H9 (cell line): ENCODE data around the gene FAM72D. TPM values are rescaled to one million over a fixed set of nuclear protein-coding genes. Genes with fewer than 3 reads are reported as not detected.
"Not testable (repeated sequence)": the region's sequence is repeated elsewhere in the genome, so short reads cannot be mapped to it uniquely, and the experiment has no call there.

Experiments used
- DNase-seq: peaks from one replicate; pipeline ENCODE4 v3.0.0-alpha.2; 2017
- H2AFZ ChIP-seq: one replicate; pipeline ENCODE4 v1.6.1; 2013; ENCODE audit warnings: mild to moderate bottlenecking, low read length, control low read depth, moderate library complexity
- H2AK5ac ChIP-seq: 2 replicates; pipeline ENCODE4 v1.6.1; 2013; ENCODE audit warnings: low read length, control low read depth, mixed read lengths; ENCODE audit not compliant: insufficient read length
- H2BK120ac ChIP-seq: one replicate; pipeline ENCODE4 v1.6.1; 2013; ENCODE audit warnings: low read depth, mild to moderate bottlenecking, low read length, control low read depth, inconsistent platforms; ENCODE audit not compliant: poor library complexity, severe bottlenecking
- H2BK12ac ChIP-seq: 2 replicates; pipeline ENCODE4 v1.6.1; 2013; ENCODE audit warnings: low read length, control low read depth, mixed read lengths, low read depth; ENCODE audit not compliant: insufficient read length
- H2BK15ac ChIP-seq: 2 replicates; pipeline ENCODE4 v1.6.1; 2013; ENCODE audit warnings: low read depth, low read length, control low read depth
- H2BK20ac ChIP-seq: one replicate; pipeline ENCODE4 v1.6.1; 2013; ENCODE audit warnings: low read depth, mild to moderate bottlenecking, low read length, control low read depth, inconsistent platforms; ENCODE audit not compliant: poor library complexity, severe bottlenecking
- H2BK5ac ChIP-seq: 2 replicates; pipeline ENCODE4 v1.6.1; 2013; ENCODE audit warnings: low read length, control low read depth, mixed read lengths; ENCODE audit not compliant: insufficient read length
- H3K14ac ChIP-seq: 2 replicates; pipeline ENCODE4 v1.6.1; 2013; ENCODE audit warnings: low read length, control low read depth; ENCODE audit not compliant: insufficient read depth
- H3K18ac ChIP-seq: 2 replicates; pipeline ENCODE4 v1.6.1; 2013; ENCODE audit warnings: low read depth, mild to moderate bottlenecking, mixed read lengths, low read length, control low read depth; ENCODE audit not compliant: insufficient read length
- H3K23ac ChIP-seq: 2 replicates; pipeline ENCODE4 v1.6.1; 2013; ENCODE audit warnings: low read length, control low read depth, mixed read lengths, low read depth; ENCODE audit not compliant: insufficient read length
- H3K23me2 ChIP-seq: 2 replicates; pipeline ENCODE4 v1.6.1; 2013; ENCODE audit warnings: low read depth, mild to moderate bottlenecking, mixed read lengths, low read length, control low read depth; ENCODE audit not compliant: insufficient read length, poor library complexity, severe bottlenecking
- H3K27ac ChIP-seq: 2 replicates; pipeline ENCODE4 v1.5.1; 2013; ENCODE audit warnings: low read length, control low read depth, mixed read lengths, low read depth; ENCODE audit not compliant: insufficient read length
- H3K27me3 ChIP-seq: 2 replicates; pipeline ENCODE4 v1.6.1; 2013; ENCODE audit warnings: low read length, control low read depth, inconsistent platforms; ENCODE audit not compliant: insufficient read depth
- H3K4ac ChIP-seq: 2 replicates; pipeline ENCODE4 v1.6.1; 2013; ENCODE audit warnings: low read depth, mild to moderate bottlenecking, control low read depth, inconsistent platforms, low read length, moderate library complexity
- H3K4me1 ChIP-seq: 2 replicates; pipeline ENCODE4 v1.6.1; 2013; ENCODE audit warnings: low read length, control low read depth, inconsistent platforms; ENCODE audit not compliant: insufficient read depth
- H3K4me2 ChIP-seq: 2 replicates; pipeline ENCODE4 v1.6.1; 2013; ENCODE audit warnings: low read length, control low read depth, mixed read lengths; ENCODE audit not compliant: insufficient read length, insufficient read depth
- H3K56ac ChIP-seq: 2 replicates; pipeline ENCODE4 v1.6.1; 2013; ENCODE audit warnings: low read depth, mild to moderate bottlenecking, mixed read lengths, low read length, control low read depth; ENCODE audit not compliant: insufficient read length
- H3K79me1 ChIP-seq: 2 replicates; pipeline ENCODE4 v1.6.1; 2013; ENCODE audit warnings: low read depth, mild to moderate bottlenecking, moderate library complexity, low read length, control low read depth, inconsistent platforms; ENCODE audit not compliant: insufficient read depth, poor library complexity, severe bottlenecking
- H3K79me2 ChIP-seq: 2 replicates; pipeline ENCODE4 v1.6.1; 2013; ENCODE audit warnings: low read length, control low read depth, inconsistent platforms; ENCODE audit not compliant: insufficient read depth
- H3K9ac ChIP-seq: 2 replicates; pipeline ENCODE4 v1.6.1; 2013; ENCODE audit warnings: low read length, control low read depth, mixed read lengths; ENCODE audit not compliant: insufficient read length; ENCODE audit errors: extremely low read depth
- H3K9me3 ChIP-seq: one replicate; pipeline ENCODE4 v1.6.1; 2013; ENCODE audit warnings: low read depth, low read length, inconsistent platforms; ENCODE audit not compliant: control insufficient read depth
- H3T11ph ChIP-seq: one replicate; pipeline ENCODE4 v1.6.1; 2013; ENCODE audit warnings: mild to moderate bottlenecking, low read length, control low read depth, inconsistent platforms
- H4K20me1 ChIP-seq: one replicate; pipeline ENCODE4 v1.6.1; 2013; ENCODE audit not compliant: control insufficient read depth, insufficient read length, insufficient read depth
- H4K5ac ChIP-seq: 2 replicates; pipeline ENCODE4 v1.6.1; 2013; ENCODE audit warnings: low read depth, mild to moderate bottlenecking, mixed read lengths, low read length, control low read depth; ENCODE audit not compliant: insufficient read length
- H4K8ac ChIP-seq: replicated peaks from 2 replicates; pipeline ENCODE4 v1.6.1; 2013; ENCODE audit warnings: low read length, control low read depth, mixed read lengths, low read depth; ENCODE audit not compliant: insufficient read length
- H4K91ac ChIP-seq: 2 replicates; pipeline ENCODE4 v1.6.1; 2013; ENCODE audit warnings: low read depth, mild to moderate bottlenecking, moderate library complexity, mixed read lengths, low read length, control low read depth; ENCODE audit not compliant: insufficient read length
- H3K27ac Mint-ChIP-seq, 3 experiments: 2 replicates in 2 of 3; 3 replicates in 1 of 3; pipeline ENCODE4 v1.8.0; 2020 to 2021; ENCODE audit warnings: mixed read lengths in 3 of 3, mild to moderate bottlenecking in 1 of 3, moderate library complexity in 1 of 3
- H3K27me3 Mint-ChIP-seq: 2 replicates; pipeline ENCODE4 v1.8.0; 2021; ENCODE audit warnings: low read depth, mild to moderate bottlenecking, moderate library complexity, mixed read lengths
- H3K36me3 Mint-ChIP-seq, 3 experiments: 2 replicates in 2 of 3; 3 replicates in 1 of 3; pipeline ENCODE4 v1.8.0; 2020 to 2021; ENCODE audit warnings: low read depth in 3 of 3, mixed read lengths in 3 of 3; ENCODE audit not compliant: insufficient read depth in 1 of 3
- H3K4me1 Mint-ChIP-seq, 2 experiments: 2 replicates each; pipeline ENCODE4 v1.8.0; 2020; ENCODE audit warnings: mixed read lengths in 2 of 2
- H3K4me3 Mint-ChIP-seq, 2 experiments: 2 replicates in 1 of 2; 3 replicates in 1 of 2; pipeline ENCODE4 v1.8.0; 2020 to 2021; ENCODE audit warnings: mild to moderate bottlenecking in 2 of 2, mixed read lengths in 2 of 2, moderate library complexity in 1 of 2
- H3K9me3 Mint-ChIP-seq, 2 experiments: 2 replicates in 1 of 2; 3 replicates in 1 of 2; pipeline ENCODE4 v1.8.0; 2020; ENCODE audit warnings: mild to moderate bottlenecking in 2 of 2, mixed read lengths in 2 of 2, moderate library complexity in 1 of 2
- WGBS: extraction: QIAGEN DNeasy Blood & Tissue Kit; methylation state at CpG from one replicate; pipeline ENCODE4 v1.1.7; 2013; ENCODE audit warnings: missing lambda C conversion rate, low lambda C conversion rate, mixed read lengths; ENCODE audit not compliant: insufficient read length; ENCODE audit errors: extremely low coverage; 5-methylcytosine and 5-hydroxymethylcytosine counted together
- total RNA-seq: library from RNA; stranded (reverse); gene quantifications from 2 replicates; pipeline ENCODE4 v1.2.1, GENCODE V29; 2021

The FAM72D gene
- total RNA-seq, 1 experiment from 2014 or later = 6.0 TPM

- H3K9ac ChIP-seq, H3K9me3 ChIP-seq, H2AK5ac ChIP-seq, DNase-seq, H2BK12ac ChIP-seq, H2BK5ac ChIP-seq, H3K56ac ChIP-seq, H3K4me3 Mint-ChIP-seq, H2BK120ac ChIP-seq, H4K91ac ChIP-seq, H3K27me3 Mint-ChIP-seq, H3T11ph ChIP-seq, H3K4me1 ChIP-seq, H3K4me1 Mint-ChIP-seq, H2AFZ ChIP-seq, H4K20me1 ChIP-seq, H3K79me2 ChIP-seq, H4K8ac ChIP-seq, H3K27ac ChIP-seq, H3K27ac Mint-ChIP-seq, H3K4ac ChIP-seq, H3K4me2 ChIP-seq, H3K23ac ChIP-seq, H3K79me1 ChIP-seq, H2BK20ac ChIP-seq, H3K27me3 ChIP-seq, H3K23me2 ChIP-seq, H2BK15ac ChIP-seq, H3K14ac ChIP-seq, H4K5ac ChIP-seq, H3K9me3 Mint-ChIP-seq, H3K36me3 Mint-ChIP-seq, H3K18ac ChIP-seq: not testable (repeated sequence)
- no CpG with 5 or more reads among the region's 6 CpGs for WGBS
These were observed 47.5 kb upstream of the FAM72D start for GRCh38 chr1:145048181-145048856.

- not testable (repeated sequence) for H2BK5ac ChIP-seq, H3K4ac ChIP-seq, DNase-seq, H3K23me2 ChIP-seq, H4K8ac ChIP-seq, H3K9ac ChIP-seq, H2BK12ac ChIP-seq, H3K14ac ChIP-seq, H3K4me1 ChIP-seq, H3K27ac ChIP-seq, H3K27me3 Mint-ChIP-seq, H3K79me1 ChIP-seq, H3T11ph ChIP-seq, H3K9me3 Mint-ChIP-seq, H3K56ac ChIP-seq, H3K18ac ChIP-seq, H3K4me3 Mint-ChIP-seq, H2BK120ac ChIP-seq, H4K20me1 ChIP-seq, H3K79me2 ChIP-seq, H2AK5ac ChIP-seq, H2BK15ac ChIP-seq, H3K27ac Mint-ChIP-seq, H2BK20ac ChIP-seq, H3K23ac ChIP-seq, H3K9me3 ChIP-seq, H2AFZ ChIP-seq, H4K91ac ChIP-seq, H3K27me3 ChIP-seq, H3K36me3 Mint-ChIP-seq, H3K4me1 Mint-ChIP-seq, H4K5ac ChIP-seq, H3K4me2 ChIP-seq
- no CpG with 5 or more reads among the region's 10 CpGs for WGBS
These were observed 43.6 kb upstream of the FAM72D start for GRCh38 chr1:145052019-145052776.
